ENCODE data around the gene B4GALT5.
"Not testable (repeated sequence)": the region's sequence is repeated elsewhere in the genome, so short reads cannot be mapped to it uniquely, and the experiment has no call there.

B4GALT5 gene

GRCh38 chr20:49680484-49680883 is 33.2 kb downstream of the B4GALT5 start:
- no peak for DNase-seq (ENCODE audit: low spot score)

GRCh38 chr20:49679634-49680033 is 34.0 kb downstream of the B4GALT5 start:
- no peak for DNase-seq (ENCODE audit: low spot score)

- DNase-seq (ENCODE audit: low spot score) = no peak
Observed at GRCh38 chr20:49677777-49678758, 35.6 kb downstream of the B4GALT5 start.

GRCh38 chr20:49676581-49677291 is 36.9 kb downstream of the B4GALT5 start:
- peak; percentile 54 for DNase-seq (ENCODE audit: low spot score)

GRCh38 chr20:49675368-49676151 is 38.1 kb downstream of the B4GALT5 start:
- DNase-seq (ENCODE audit: low spot score) = peak; percentile 85

- peak; percentile 99 for DNase-seq (ENCODE audit: low spot score)
Observed at GRCh38 chr20:49674383-49675352, 39.0 kb downstream of the B4GALT5 start.

- DNase-seq (ENCODE audit: low spot score) = no peak
Observed at GRCh38 chr20:49672096-49672664, 41.5 kb downstream of the B4GALT5 start.

- DNase-seq (ENCODE audit: low spot score) = no peak
Observed at GRCh38 chr20:49671433-49671832, 42.2 kb downstream of the B4GALT5 start.

- DNase-seq (ENCODE audit: low spot score) = no peak
Observed at GRCh38 chr20:49669601-49670189, 44.0 kb downstream of the B4GALT5 start.

- not testable (repeated sequence) for DNase-seq (ENCODE audit: low spot score)
Observed at GRCh38 chr20:49668878-49669195, 44.8 kb downstream of the B4GALT5 start.

GRCh38 chr20:49668181-49668877 is 45.3 kb downstream of the B4GALT5 start:
- DNase-seq (ENCODE audit: low spot score) = peak; percentile 41

- DNase-seq (ENCODE audit: low spot score) = no peak
Observed at GRCh38 chr20:49666911-49667310, 46.8 kb downstream of the B4GALT5 start.

- DNase-seq (ENCODE audit: low spot score) = no peak
Observed at GRCh38 chr20:49665796-49666195, 47.9 kb downstream of the B4GALT5 start.

- no peak for DNase-seq (ENCODE audit: low spot score)
Observed at GRCh38 chr20:49664612-49665313, 48.9 kb downstream of the B4GALT5 start.

GRCh38 chr20:49663112-49663511 is 50.6 kb downstream of the B4GALT5 start:
- no peak for DNase-seq (ENCODE audit: low spot score)

GRCh38 chr20:49661560-49662329 is 51.9 kb downstream of the B4GALT5 start:
- DNase-seq (ENCODE audit: low spot score) = peak; percentile 65

GRCh38 chr20:49660912-49661311 is 52.8 kb downstream of the B4GALT5 start:
- DNase-seq (ENCODE audit: low spot score) = no peak

- DNase-seq (ENCODE audit: low spot score) = no peak
Observed at GRCh38 chr20:49659056-49659455, 54.6 kb downstream of the B4GALT5 start.
